ENCODE results near the gene AP5Z1.
"Not testable (repeated sequence)": the region's sequence is repeated elsewhere in the genome, so short reads cannot be mapped to it uniquely, and the experiment has no call there.

Gene AP5Z1

GRCh38 chr7:4802577-4802976 is 27.2 kb downstream of the AP5Z1 start:
- not testable (repeated sequence) for DNase-seq (ENCODE audit: low read depth in 2 of 2)

DNA sequence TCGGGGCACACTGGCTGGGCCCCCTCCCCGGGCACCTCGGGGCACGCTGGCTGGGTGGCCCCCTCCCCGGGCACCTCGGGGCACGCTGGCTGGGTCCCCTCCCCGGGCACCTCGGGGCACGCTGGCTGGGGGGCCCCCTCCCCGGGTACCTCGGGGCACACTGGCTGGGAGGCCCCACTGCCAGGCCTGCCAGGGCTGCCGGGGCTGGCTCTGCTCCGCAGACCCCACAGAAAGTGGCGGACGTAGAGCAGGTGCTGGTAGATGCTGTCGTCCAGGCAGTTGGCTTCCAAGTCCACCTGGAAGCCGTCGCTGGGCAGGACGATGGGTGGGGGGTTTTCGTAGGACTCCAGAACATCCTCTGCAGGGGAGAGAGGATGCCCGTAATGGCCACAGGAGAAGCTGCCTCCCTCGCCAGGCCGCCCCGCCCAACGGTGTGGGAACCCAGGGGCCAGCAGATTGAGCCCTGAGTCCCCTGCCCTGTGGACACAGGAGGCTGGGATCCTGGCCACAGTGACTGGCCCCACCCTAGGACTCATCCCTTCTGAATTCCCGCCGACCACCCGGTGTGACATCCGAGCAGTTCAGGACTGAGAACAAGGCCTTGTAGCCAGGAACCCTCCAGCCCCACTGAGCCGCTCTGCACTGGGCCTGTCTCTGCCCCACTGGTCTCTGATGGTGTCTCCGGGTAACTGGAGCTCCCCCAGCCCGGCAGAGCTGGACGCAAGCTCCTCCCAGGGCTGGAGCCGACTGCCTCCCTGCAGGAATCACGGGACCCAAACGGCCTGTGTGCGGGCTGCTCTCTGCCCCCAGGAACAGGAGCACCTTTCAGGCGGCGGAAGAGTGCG is 28.2 kb downstream of the AP5Z1 start:
- no peak for DNase-seq (ENCODE audit: low read depth in 2 of 2)

DNA sequence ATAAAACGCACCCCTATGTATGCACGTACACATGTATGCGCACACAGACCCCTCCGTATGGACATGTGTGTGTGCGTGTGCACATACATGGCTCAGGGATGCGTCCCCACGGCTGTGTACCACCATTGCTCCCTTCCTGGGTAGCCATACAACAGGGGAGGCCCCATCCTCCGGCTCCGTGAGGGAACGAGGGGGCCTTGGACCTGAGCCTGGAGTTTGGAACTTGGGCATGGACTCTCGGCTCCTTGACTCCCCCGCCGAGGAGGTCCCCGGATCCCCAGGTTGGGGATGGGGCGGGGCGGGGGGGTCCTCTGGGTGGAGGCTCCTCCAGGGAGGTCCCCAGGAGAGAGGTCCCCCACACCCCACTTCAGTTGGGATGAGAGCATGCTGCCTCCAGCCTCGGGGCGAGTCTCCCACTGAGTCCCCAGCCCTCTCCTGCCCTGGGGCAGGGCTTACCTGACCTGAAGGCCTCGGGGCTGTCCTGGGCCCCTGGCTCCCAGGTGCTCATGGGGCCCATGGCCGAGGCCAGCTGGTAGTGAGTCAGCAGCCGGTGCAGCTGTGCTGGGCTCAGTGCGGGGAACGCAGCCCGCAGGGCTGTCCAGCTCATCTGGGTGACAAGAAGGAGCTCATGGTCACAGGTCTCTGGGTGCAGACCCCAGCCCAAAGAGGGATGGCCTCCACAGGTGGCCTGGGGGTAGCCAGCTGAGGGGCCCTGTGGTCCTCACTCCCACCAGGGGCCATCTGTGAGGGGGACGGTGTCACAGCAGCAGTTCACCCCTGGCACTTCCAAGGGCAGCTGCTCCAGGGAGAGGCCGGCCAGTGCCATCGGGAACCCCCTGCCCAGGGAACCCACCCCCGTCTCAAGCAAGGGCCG is 29.9 kb downstream of the AP5Z1 start:
- DNase-seq (ENCODE audit: low read depth in 2 of 2) = no peak

DNA sequence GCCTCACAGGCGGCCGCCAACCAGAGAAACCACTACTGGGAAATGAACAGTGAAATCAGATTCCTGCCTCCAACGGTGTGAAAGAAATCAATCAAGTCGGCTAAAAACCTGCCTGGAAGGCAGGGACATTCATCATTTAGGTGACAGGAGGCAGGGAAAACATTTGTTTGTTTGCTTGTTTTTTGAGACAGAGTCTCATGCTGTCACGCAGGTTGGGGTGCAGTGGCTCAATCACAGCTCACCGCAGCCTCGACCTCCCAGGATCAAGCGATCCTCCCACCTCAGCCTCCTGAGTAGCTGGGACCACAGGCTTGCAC is 30.5 kb downstream of the AP5Z1 start:
- DNase-seq (ENCODE audit: low read depth in 2 of 2) = no peak

DNA sequence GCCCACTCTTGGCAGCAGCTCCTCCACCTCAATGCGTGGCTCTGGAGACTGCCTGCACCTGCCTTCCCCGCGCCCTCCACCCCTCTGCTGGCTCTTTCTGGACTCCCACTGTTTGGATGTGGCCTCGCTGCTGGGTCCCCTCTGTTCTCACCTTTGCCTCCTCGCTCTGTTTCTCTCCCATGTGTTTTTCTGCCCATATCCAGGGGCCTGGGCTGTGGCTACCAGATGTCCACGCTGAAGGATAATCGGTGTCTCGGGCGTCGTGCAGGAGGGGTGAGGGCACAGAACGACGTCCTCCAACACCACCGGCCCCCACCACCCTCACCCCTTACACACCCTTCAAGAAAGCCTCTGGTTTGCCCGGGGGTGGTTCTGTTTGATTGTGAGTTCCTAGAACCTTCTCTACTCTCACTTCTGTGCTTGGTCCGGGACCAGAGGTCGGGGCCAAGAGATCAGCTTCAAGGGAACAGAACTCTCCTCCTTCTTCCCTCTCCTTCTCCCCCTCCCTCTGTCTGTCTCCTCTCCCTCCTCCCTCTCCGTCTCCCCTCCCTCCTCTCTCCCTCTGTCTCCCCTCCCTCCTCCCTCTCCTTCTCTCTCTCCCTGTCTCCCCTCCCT is 31.7 kb downstream of the AP5Z1 start:
- DNase-seq (ENCODE audit: low read depth in 2 of 2) = no peak

- DNase-seq (ENCODE audit: low read depth in 2 of 2) = no peak
Observed at GRCh38 chr7:4807598-4808016, 32.2 kb downstream of the AP5Z1 start.

DNA sequence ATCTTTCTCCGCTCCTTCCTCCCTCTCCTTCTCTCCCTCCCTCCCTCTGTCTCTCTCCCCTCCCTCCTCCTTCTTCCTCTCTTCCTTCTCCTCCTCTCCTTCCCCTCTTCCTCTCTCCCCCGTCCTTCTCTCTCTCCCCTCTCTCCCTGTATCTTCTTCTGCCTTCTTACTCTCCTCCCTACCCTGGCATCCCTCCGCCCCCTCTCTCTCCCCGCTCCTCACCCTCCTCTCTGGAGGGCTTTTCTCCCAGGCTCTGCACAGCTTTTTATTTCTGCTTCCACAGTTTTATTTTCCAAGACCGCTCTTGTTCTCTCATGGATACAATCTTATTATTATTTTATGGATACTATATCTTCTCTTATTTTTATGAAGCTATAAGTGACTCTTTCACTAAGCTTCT is 32.6 kb downstream of the AP5Z1 start:
- DNase-seq (ENCODE audit: low read depth in 2 of 2) = no peak

GRCh38 chr7:4808565-4808964 is 33.1 kb downstream of the AP5Z1 start:
- DNase-seq (ENCODE audit: low read depth in 2 of 2) = no peak

GRCh38 chr7:4809091-4809591 is 33.7 kb downstream of the AP5Z1 start:
- no peak for DNase-seq (ENCODE audit: low read depth in 2 of 2)

- DNase-seq (ENCODE audit: low read depth in 2 of 2) = no peak
Observed at GRCh38 chr7:4809666-4810065, 34.2 kb downstream of the AP5Z1 start.

DNA sequence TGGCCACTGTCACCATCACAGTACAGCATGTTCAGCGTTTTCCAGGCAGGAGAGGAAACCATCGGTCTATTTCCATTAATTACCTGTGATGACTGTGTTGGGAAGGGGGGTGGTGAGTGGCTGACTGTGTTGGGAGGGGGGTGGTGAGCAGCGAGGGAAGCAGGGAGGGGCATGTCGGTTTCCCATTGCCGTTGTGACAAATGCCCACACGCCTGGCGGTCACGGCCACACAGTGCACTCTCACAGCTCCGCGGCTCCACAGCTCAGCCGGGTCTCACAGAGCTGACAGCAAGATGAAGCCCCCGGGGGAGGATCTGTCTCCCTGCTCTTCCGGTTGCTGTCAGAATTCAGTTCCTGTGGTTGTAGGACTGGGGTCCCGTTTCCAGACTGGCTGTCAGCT is 39.0 kb downstream of the AP5Z1 start:
- DNase-seq (ENCODE audit: low read depth in 2 of 2) = no peak

DNA sequence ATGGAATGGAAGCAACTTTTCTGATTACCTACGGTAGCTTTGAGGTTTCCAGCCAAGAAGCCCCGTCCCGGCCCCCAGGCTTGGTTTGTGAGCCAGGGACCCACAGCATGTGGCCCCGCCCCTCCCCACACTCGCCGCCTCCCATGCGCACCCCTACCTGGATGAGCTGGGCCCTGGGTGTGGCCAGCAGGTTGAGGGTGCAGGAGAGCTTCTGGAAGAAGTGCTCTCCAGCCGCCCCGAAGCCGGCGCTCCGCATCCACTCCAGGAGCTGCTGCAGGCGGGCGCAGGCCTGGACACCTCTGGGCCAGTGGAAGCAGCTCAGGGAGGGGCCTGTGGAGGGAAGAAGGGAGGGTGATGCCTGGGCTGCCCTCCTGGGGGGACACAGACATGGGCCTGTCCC is 39.7 kb downstream of the AP5Z1 start:
- no peak for DNase-seq (ENCODE audit: low read depth in 2 of 2)

GRCh38 chr7:4815609-4816418 is 40.4 kb downstream of the AP5Z1 start:
- DNase-seq (ENCODE audit: low read depth in 2 of 2) = no peak

- no peak for DNase-seq (ENCODE audit: low read depth in 2 of 2)
Observed at GRCh38 chr7:4816419-4817080, 41.1 kb downstream of the AP5Z1 start.

- no peak for DNase-seq (ENCODE audit: low read depth in 2 of 2)
Observed at GRCh38 chr7:4817178-4817901, 41.9 kb downstream of the AP5Z1 start.

- DNase-seq (ENCODE audit: low read depth in 2 of 2) = no peak
Observed at GRCh38 chr7:4818000-4818794, 42.8 kb downstream of the AP5Z1 start.

DNA sequence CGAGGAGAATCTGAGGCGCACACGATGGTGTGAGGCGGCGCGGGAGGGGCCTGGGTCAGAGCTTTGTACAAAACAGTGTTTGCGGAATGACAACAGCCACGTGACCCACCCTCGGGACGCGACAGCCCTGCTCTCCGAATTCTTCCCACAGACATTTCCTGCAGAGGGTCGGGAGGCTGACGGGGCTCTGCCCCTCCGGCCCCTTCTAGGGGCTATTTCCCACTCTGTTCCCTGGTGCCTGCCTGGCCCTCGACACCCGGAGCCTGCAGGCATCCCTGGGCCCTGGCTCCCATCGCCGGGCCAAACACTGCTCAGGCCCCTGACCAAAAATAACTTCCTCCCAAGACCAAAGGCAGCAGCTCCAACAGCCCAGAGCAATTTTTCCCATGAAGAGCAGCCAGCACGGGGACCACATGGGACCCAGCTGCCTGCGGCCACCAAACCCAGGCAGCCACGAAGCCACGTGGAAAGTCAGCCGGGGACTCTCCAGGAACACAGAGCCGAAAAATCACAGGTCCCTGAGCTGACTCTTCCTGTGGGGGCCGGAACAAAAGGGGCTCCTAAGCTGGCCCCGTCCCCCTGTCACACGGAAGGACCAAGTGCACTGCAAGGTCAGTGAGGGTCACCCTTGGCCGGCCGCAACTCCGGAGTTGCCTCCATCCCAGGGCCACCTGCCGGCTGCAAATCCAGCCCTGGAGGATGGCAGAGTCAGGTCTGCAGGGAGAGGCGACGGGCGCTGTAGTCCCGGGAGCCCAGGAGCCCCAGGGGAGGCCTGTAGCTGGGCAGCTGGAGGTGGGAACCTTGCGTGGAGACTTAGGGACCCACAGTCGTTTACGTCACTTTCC is 44.4 kb downstream of the AP5Z1 start:
- DNase-seq (ENCODE audit: low read depth in 2 of 2) = no peak

DNA sequence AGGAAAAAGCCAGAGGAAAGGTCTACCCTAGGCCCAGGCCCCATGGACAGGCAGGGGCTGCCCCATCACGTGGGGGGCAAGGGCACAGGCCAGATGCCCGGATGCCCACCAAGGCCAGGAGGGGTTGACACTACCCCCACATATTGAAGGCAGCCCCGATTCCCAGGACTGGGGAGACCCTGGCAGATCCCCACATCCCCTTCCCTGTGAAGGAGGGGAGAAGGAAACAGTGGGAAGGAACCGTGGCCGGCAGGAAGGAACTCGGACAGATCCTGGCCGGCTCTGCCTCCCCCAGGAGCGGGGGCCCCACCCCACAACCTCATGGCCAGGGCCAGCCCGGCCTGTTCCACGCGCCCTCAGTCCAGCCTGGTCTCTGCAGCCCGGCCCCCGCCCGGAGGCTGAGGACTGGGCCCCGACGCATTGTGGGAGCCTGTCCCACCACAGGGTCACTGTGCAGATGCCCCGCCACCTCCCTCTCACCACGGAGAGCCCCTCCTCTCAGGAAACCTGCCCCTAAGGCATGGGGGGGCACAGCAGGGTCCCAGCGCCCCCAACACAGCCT is 45.1 kb downstream of the AP5Z1 start:
- no peak for DNase-seq (ENCODE audit: low read depth in 2 of 2)
